ENCODE measurements around the gene ZNF511. TPM values are rescaled to one million over a fixed set of nuclear protein-coding genes. Genes with fewer than 3 reads are reported as not detected.

The ZNF511 gene
- total and polyA plus RNA-seq, 9 of the 15 experiments (the other 6 are each of a cell fraction or from before 2014, with no cell fraction given) = 0.61 to 69.3 (median 40.1) TPM

GRCh38 chr10:133354672-133355240, 46.0 kb downstream of the ZNF511 start:
- Histone ChIP-seq H3K4me1 (replicated peaks in 1 of 2; ENCODE audit: control insufficient read depth in 2 of 2, insufficient read depth in 2 of 2, low read length in 2 of 2) (peaks cover 4 to 72% of the 10 kb centered on the region in 2 experiments), H3K9me1 (ENCODE audit: control insufficient read depth, insufficient read depth, low read length) (no peaks in the 10 kb centered on the region), H4K20me1 (replicated peaks; ENCODE audit: control insufficient read depth, insufficient read depth, low read length) (no peaks in the 10 kb centered on the region), H3K4me2 (ENCODE audit: insufficient read depth, low read length) (no peak overlapping the region), H3K27ac (ENCODE audit: extremely low read depth, low read depth, low read length) (no peak overlapping the region), H3K9ac (ENCODE audit: insufficient read depth in 1 of 2, low read depth in 2 of 2, low read length in 2 of 2) (no peak overlapping the region), H3K9me3 (replicated peaks; ENCODE audit: control insufficient read depth, insufficient read depth, low read depth, low read length) (no peaks in the 10 kb centered on the region), H3K79me2 (ENCODE audit: control insufficient read depth, insufficient read depth, low read length) (peaks cover 12% of the 10 kb centered on the region), H3K36me3 (ENCODE audit: control insufficient read depth, insufficient read depth, low read length) (peaks cover 12% of the 10 kb centered on the region; the same call in 1 of the 3 replicates), H2AFZ (ENCODE audit: low read depth, low read length) (no peak overlapping the region), H3K27me3 (ENCODE audit: control insufficient read depth in 2 of 2, insufficient read depth in 2 of 2, low read length in 2 of 2) (no peaks in the 10 kb centered on the region), H3K4me3 (no peak overlapping the region)
- ATAC-seq (no peak), FAIRE-seq (no peak), DNase-seq (ENCODE audit: extremely low read depth in 1 of 4, low spot score in 3 of 4) (no peak)
- ChIA-PET CTCF (ENCODE audit: low intra/inter-chr PET ratio) (no interaction called here), POLR2A (interaction anchor here (0.7 kb wide), 1 partner anchor 14 kb away, joined by 3 read pairs; no protein-coding TSS in a partner anchor)
- intact Hi-C loops (cut with micrococcal nuclease) = loop anchor here (5.0 kb wide), 1 partner anchor 38 kb away; the partner anchor contains the start of gene MTG1
- no TSS peak for BruUV-seq (replicated peaks)
- WGBS (ENCODE audit: insufficient coverage, low coverage, missing lambda C conversion rate) = 73% methylated on average over 5 of the region's 14 CpGs
- in situ Hi-C loops (cut with MboI) = no loop called here
- TF ChIP-seq RBFOX2 (IDR thresholded peaks at IDR 0.05; ENCODE audit: low read depth, low read length) (peak; percentile 44; the same call in 1 of the 2 replicates), ZNF311 (CRISPR knock-in tag; IDR thresholded peaks at IDR 0.05) (no peak), GTF2A2 (tag; IDR thresholded peaks at IDR 0.05) (no peak)

- Histone ChIP-seq H3K27ac (ENCODE audit: extremely low read depth, low read depth, low read length) (no peak overlapping the region), H3K79me2 (ENCODE audit: control insufficient read depth, insufficient read depth, low read length) (peaks cover 12% of the 10 kb centered on the region), H3K36me3 (ENCODE audit: control insufficient read depth, insufficient read depth, low read length) (peaks cover 12% of the 10 kb centered on the region; the same call in 1 of the 3 replicates), H3K9me1 (ENCODE audit: control insufficient read depth, insufficient read depth, low read length) (no peaks in the 10 kb centered on the region), H3K4me2 (ENCODE audit: insufficient read depth, low read length) (no peak overlapping the region), H3K4me1 (replicated peaks in 1 of 2; ENCODE audit: control insufficient read depth in 2 of 2, insufficient read depth in 2 of 2, low read length in 2 of 2) (peaks cover 9 to 75% of the 10 kb centered on the region in 2 experiments), H3K9me3 (replicated peaks; ENCODE audit: control insufficient read depth, insufficient read depth, low read depth, low read length) (no peaks in the 10 kb centered on the region), H4K20me1 (replicated peaks; ENCODE audit: control insufficient read depth, insufficient read depth, low read length) (no peaks in the 10 kb centered on the region), H2AFZ (ENCODE audit: low read depth, low read length) (no peak overlapping the region), H3K9ac (ENCODE audit: insufficient read depth in 1 of 2, low read depth in 2 of 2, low read length in 2 of 2) (no peak overlapping the region), H3K4me3 (no peak overlapping the region), H3K27me3 (ENCODE audit: control insufficient read depth in 2 of 2, insufficient read depth in 2 of 2, low read length in 2 of 2) (no peaks in the 10 kb centered on the region)
- in situ Hi-C loops (cut with MboI) = no loop called here
- intact Hi-C loops (cut with micrococcal nuclease) = loop anchor here (5.0 kb wide), 1 partner anchor 37 kb away; the partner anchor contains the start of gene MTG1
- FAIRE-seq (no peak), DNase-seq (ENCODE audit: extremely low read depth in 1 of 4, low spot score in 3 of 4) (no peak), ATAC-seq (no peak)
- ChIA-PET CTCF (ENCODE audit: low intra/inter-chr PET ratio) (no interaction called here), POLR2A (interaction anchor here (0.7 kb wide), 1 partner anchor 13 kb away, joined by 3 read pairs; no protein-coding TSS in a partner anchor)
- WGBS (ENCODE audit: insufficient coverage, low coverage, missing lambda C conversion rate) = 89% methylated on average over 3 of the region's 6 CpGs
- TF ChIP-seq EP400 (IDR thresholded peaks at IDR 0.05) (no peak), MITF (IDR thresholded peaks at IDR 0.05) (no peak), MAX (CRISPR knock-in tag; IDR thresholded peaks at IDR 0.05) (no peak), ZNF75A (CRISPR knock-in tag; IDR thresholded peaks at IDR 0.05) (no peak), NELFE (IDR thresholded peaks at IDR 0.05; ENCODE audit: insufficient read depth, insufficient read length) (no peak), POLR2B (IDR thresholded peaks at IDR 0.05; ENCODE audit: low read depth, partially characterized antibody) (no peak), FIP1L1 (IDR thresholded peaks at IDR 0.05; ENCODE audit: low read depth, low read length, poor library complexity, severe bottlenecking) (no peak)
- BruUV-seq (replicated peaks) = no TSS peak
Measured at GRCh38 chr10:133355266-133355665, 46.6 kb downstream of the ZNF511 start.

All from K562 (cell line).